GM10266 (cell line): ENCODE results near the gene GABPB2.

Source experiments
- DNase-seq: peaks from one replicate; pipeline ENCODE4 v3.0.0; 2012; ENCODE audit errors: extremely low spot score
- TF ChIP-seq, protein P1 (sequence below): IDR thresholded peaks from 2 replicates; pipeline ENCODE4 v1.5.1; 2012; ENCODE audit warnings: mild to moderate bottlenecking, low read depth; ENCODE audit not compliant: control insufficient read depth, insufficient read depth; ENCODE audit errors: missing control alignments

Gene GABPB2

DNA sequence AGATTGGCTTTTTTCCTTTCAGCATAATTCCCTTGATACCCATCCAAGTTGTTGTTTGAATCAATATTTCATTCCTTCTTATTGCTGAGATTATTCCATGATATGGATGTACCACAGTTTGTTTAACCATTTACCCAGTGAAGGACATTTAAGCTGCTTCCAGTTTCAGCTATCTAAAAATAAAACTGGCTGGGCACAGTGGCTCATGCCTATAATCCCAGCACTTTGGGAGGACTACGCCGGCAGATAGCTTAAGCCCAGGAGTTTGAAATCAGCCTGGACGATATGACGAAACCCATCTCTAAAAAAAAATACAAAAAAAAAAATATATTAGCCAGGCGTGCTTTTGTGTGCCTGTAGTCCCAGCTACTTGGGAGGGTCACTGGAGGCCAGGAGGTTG, 43.3 kb downstream of the GABPB2 start:
- DNase-seq = no peak
- TF ChIP-seq, protein P1, sequence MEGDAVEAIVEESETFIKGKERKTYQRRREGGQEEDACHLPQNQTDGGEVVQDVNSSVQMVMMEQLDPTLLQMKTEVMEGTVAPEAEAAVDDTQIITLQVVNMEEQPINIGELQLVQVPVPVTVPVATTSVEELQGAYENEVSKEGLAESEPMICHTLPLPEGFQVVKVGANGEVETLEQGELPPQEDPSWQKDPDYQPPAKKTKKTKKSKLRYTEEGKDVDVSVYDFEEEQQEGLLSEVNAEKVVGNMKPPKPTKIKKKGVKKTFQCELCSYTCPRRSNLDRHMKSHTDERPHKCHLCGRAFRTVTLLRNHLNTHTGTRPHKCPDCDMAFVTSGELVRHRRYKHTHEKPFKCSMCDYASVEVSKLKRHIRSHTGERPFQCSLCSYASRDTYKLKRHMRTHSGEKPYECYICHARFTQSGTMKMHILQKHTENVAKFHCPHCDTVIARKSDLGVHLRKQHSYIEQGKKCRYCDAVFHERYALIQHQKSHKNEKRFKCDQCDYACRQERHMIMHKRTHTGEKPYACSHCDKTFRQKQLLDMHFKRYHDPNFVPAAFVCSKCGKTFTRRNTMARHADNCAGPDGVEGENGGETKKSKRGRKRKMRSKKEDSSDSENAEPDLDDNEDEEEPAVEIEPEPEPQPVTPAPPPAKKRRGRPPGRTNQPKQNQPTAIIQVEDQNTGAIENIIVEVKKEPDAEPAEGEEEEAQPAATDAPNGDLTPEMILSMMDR = no peak

DNA sequence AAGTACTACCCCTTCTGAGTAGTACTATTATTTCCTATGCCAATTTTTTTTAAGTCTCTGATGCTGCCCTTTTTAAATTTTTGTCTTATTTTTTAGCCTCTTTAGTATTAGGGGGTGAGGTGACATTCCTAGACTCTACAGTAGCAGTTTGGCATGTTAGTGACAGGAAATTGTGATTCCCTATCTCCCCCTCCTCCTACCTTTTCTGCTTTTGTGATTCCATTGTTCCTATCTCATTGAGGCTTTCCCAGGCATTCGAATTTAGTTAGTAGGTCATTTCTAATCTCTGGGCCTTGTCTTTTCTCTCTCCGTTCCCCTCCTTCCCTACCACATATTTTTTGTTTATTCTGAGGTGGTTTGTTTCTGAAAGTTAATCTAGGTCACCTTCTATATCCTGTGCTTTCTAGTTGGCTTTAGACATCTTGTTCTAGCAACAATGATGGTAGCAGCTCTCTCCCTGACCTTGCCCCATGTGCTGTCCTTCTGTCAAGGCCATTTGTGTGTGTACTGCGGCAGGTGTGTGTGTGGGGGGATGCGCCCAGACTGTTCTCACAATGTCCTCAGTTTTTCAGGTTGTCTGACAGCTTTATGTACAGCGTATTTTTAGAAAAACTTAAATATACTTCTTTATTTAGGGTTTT, 54.3 kb downstream of the GABPB2 start:
- DNase-seq = no peak
- TF ChIP-seq, protein P1 = no peak

DNA sequence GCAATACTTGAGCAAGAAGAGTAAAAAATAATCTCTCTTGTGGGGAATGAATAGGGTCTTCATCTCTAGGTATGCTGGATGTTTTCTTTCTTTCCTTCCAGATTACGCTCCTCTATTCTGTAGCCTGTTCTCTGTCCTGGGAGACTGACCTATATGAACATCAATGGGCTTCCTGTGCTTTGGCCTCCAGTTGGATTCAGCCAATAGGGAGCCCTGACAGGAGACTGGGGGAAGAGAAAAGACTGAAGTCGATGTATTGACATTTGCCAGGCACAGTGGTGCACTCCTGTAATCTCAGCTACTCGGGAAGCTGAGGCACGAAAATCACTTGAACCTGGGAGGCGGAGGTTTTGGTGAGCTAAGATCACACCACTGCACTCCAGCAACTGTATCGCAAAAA, 58.2 kb downstream of the GABPB2 start:
- TF ChIP-seq, protein P1 = no peak
- DNase-seq = no peak

DNA sequence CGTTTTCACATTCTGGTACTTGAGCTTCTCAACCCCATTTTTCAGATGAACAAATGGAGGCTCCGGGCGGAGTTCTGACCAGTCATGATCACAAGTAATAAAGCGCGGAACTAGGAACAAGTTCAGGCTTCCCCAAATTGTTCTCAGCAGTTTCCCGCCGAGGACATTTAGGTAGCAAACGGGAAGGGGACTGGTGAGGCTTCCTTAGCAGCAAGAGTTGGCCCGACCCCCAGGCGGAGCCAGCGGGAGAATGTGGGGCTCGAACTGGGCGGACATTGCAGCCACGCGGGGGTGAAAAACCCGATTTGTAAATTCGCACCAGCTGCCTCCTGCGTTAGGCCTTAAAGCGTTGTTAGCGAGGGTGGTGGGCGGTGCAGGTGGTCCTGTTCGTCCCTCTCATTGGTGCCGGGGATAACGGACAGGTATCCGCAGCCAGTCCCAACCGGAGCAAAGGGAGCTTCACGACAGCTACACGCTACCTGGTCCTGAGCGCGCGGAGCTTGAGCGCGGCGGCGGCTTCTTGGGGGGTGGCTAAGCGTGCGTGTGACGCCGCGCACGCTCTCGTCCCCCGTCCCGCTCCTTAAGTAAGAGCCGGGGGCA, 60.5 kb downstream of the GABPB2 start:
- DNase-seq = peak; percentile 94
- TF ChIP-seq, protein P1 = no peak

DNA sequence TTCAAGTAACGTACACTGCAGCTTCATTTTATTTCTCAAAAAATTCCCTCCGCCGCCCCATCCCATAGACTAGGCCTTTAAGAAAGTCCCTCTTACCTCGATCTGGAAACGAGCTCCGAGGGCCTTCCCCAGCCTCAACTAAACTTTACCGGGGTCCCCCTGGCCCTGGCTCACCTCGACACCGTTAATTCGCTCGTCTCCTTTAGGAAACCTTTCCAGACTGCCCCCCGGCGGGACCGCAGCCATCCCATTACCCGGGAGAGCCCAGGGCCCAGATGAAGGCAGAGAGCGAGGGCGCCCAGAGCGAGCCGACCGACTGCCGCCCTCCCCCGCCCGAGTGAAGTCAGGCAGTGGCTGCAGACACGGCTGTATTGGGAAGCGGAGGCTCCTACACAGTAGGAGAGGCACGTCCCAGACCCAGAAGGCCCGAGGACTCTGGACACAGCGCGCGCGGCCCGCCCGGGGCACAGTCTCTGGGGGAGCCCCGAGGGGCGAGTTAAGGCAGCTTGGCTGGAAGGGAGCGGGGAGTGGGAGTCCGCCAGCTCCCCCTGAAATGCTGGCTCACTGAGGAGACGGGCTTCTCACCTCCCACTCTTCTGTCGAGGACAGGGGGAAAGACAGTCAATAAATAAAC, 61.3 kb downstream of the GABPB2 start:
- DNase-seq = no peak
- TF ChIP-seq, protein P1 = no peak

DNA sequence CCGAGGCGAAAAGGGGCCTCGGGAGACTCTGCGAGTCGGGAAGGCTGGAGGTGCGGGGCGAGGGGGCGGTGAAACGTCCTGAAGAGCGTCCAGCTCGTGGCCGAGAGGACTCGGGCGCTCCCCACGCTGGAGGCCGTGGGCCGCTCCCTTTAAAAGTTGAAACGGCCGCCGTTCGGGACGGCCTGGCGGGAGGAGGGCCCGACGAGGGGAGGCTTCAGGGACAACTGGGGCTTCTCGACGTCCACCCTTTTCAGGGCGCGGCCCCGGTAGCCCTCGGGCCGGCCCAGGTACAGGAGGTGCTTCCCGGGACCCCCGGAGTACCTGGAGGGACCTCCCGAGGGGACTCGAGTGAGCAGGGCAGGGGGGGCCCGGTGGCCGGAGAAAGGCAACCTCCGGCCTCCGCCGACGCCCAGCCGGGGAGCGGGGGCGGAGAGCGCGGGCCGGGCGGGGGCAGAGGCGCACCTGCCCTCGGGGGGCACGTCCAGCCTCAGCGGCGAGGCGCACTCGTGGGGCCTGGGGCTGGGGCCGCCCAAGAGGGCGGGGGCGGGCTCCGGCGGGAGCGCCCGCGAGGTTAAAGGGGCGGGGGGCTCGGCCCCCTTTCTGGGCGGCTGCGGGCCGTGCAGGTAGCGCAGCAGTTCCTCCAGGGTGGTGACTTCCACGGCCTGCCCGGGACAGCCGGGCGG, 61.9 kb downstream of the GABPB2 start:
- TF ChIP-seq, protein P1 = no peak
- DNase-seq = no peak
